Caco-2 (cell line): ENCODE measurements around the gene PRKAR1B. TPM values are rescaled to one million over a fixed set of nuclear protein-coding genes. Genes with fewer than 3 reads are reported as not detected.
"Not testable (repeated sequence)": the region's sequence is repeated elsewhere in the genome, so short reads cannot be mapped to it uniquely, and the experiment has no call there.

Source experiments
- BruUV-seq: library from RNA; stranded (reverse); fragments of 400-500 nt; replicated peaks from 2 replicates; lab custom pipeline; 2021; lab: Mats Ljungman, UMichigan
- CTCF ChIA-PET: fragments of 300-600 bp; sonication (Branson Sonifier 250); formaldehyde crosslinking; loops from one replicate; lab custom pipeline; 2022; ENCODE audit warnings: antibody characterized with exemption; lab: Charles Lee
- POLR2A ChIA-PET: fragments of 300-600 bp; sonication (Branson Sonifier 250); formaldehyde crosslinking; loops from one replicate; lab custom pipeline; 2022; ENCODE audit warnings: antibody characterized with exemption; lab: Charles Lee
- DNase-seq, 2 experiments: peaks; one replicate each; pipeline versions ENCODE4 v3.0.0 to v3.0.0-alpha.2; 2020 to 2022
- H3K27me3 ChIP-seq: replicated peaks from 2 replicates; pipeline ENCODE4 v1.6.0; 2011; ENCODE audit warnings: low read length; ENCODE audit not compliant: control insufficient read depth, insufficient read depth
- H3K36me3 ChIP-seq: 2 replicates; pipeline ENCODE4 v1.5.1; 2011; ENCODE audit warnings: low read length; ENCODE audit not compliant: control insufficient read depth, insufficient read depth
- H3K4me1 ChIP-seq: fragments of 250-450 bp; sonication (Bioruptor Pico); 2 replicates; pipeline ENCODE4 v1.5.1; 2020; ENCODE audit warnings: mild to moderate bottlenecking
- H3K4me3 ChIP-seq: 2 replicates; pipeline ENCODE4 v1.5.1; 2011; ENCODE audit warnings: low read depth, mild to moderate bottlenecking, control low read depth, low read length
- H3K9me3 ChIP-seq: fragments of 250-450 bp; sonication (Bioruptor Pico); 2 replicates; pipeline ENCODE4 v1.5.1; 2020; ENCODE audit warnings: mild to moderate bottlenecking, moderate library complexity
- H3K27ac Mint-ChIP-seq: one replicate; pipeline ENCODE4 v1.8.0; 2022; ENCODE audit warnings: mixed read lengths; ENCODE audit not compliant: unreplicated experiment
- H3K27me3 Mint-ChIP-seq: one replicate; pipeline ENCODE4 v1.8.0; 2022; ENCODE audit warnings: mixed read lengths; ENCODE audit not compliant: insufficient read depth, unreplicated experiment
- H3K36me3 Mint-ChIP-seq: one replicate; pipeline ENCODE4 v1.8.0; 2022; ENCODE audit warnings: mild to moderate bottlenecking, mixed read lengths; ENCODE audit not compliant: insufficient read depth, unreplicated experiment
- H3K4me1 Mint-ChIP-seq: one replicate; pipeline ENCODE4 v1.8.0; 2022; ENCODE audit warnings: low read depth, mixed read lengths; ENCODE audit not compliant: unreplicated experiment
- H3K4me3 Mint-ChIP-seq: one replicate; pipeline ENCODE4 v1.8.0; 2022; ENCODE audit warnings: mild to moderate bottlenecking, moderate library complexity, mixed read lengths; ENCODE audit not compliant: unreplicated experiment
- H3K9me3 Mint-ChIP-seq: one replicate; pipeline ENCODE4 v1.8.0; 2022; ENCODE audit warnings: mixed read lengths; ENCODE audit not compliant: unreplicated experiment
- CTCF ChIP-seq, 2 experiments: fragments of 200-600 bp in 1 of 2; IDR thresholded peaks; 1 replicate in 1 of 2; 2 replicates in 1 of 2; pipeline versions ENCODE4 v1.5.1 to v1.8.0; 2011 to 2022; ENCODE audit warnings: antibody characterized with exemption in 1 of 2, control low read depth in 1 of 2, inconsistent platforms in 1 of 2, low read depth in 1 of 2, low read length in 1 of 2, mild to moderate bottlenecking in 1 of 2, moderate library complexity in 1 of 2; ENCODE audit not compliant: insufficient read depth in 1 of 2, severe bottlenecking in 1 of 2, unreplicated experiment in 1 of 2
- intact Hi-C: fragments of 100-400 bp; cut with micrococcal nuclease; formaldehyde crosslinking; loops from one replicate; pipeline ENCODE4 v1.10.0; 2022; ENCODE audit not compliant: unreplicated experiment
- total RNA-seq: library from RNA; stranded (reverse); gene quantifications from 2 replicates; pipeline ENCODE4 v1.2.3, GENCODE V29; 2022

Gene PRKAR1B
- total RNA-seq, 1 experiment from 2014 or later = 56.6 TPM

GRCh38 chr7:653829-654764 is 73.0 kb downstream of the PRKAR1B start:
- no peak for TF ChIP-seq CTCF (IDR thresholded peaks at IDR 0.05; ENCODE audit: insufficient read depth in 1 of 2, low read depth in 1 of 2, low read length in 1 of 2, severe bottlenecking in 1 of 2, unreplicated experiment in 1 of 2)
- Histone ChIP-seq H3K9me3 (peaks cover 25% of the 10 kb centered on the region), H3K36me3 (no peaks in the 10 kb centered on the region), H3K27me3 (no peaks in the 10 kb centered on the region), H3K4me3 (no peak overlapping the region), H3K4me1 (no peaks in the 10 kb centered on the region)
- Mint-ChIP-seq H3K27ac (no peak overlapping the region), H3K4me1 (no peaks in the 10 kb centered on the region), H3K27me3 (no peaks in the 10 kb centered on the region), H3K9me3 (no peaks in the 10 kb centered on the region), H3K4me3 (no peak overlapping the region), H3K36me3 (no peaks in the 10 kb centered on the region)
- DNase-seq = no peak
- intact Hi-C loops = no loop called here
- no TSS peak for BruUV-seq
- CTCF ChIA-PET = no interaction called here
- POLR2A ChIA-PET = no interaction called here

- no peak for TF ChIP-seq CTCF (IDR thresholded peaks at IDR 0.05; ENCODE audit: insufficient read depth in 1 of 2, low read depth in 1 of 2, low read length in 1 of 2, severe bottlenecking in 1 of 2, unreplicated experiment in 1 of 2)
- Mint-ChIP-seq H3K36me3 (no peaks in the 10 kb centered on the region), H3K27ac (no peak overlapping the region), H3K27me3 (no peaks in the 10 kb centered on the region), H3K9me3 (no peaks in the 10 kb centered on the region), H3K4me1 (no peaks in the 10 kb centered on the region), H3K4me3 (no peak overlapping the region)
- no peak for DNase-seq
- POLR2A ChIA-PET = no interaction called here
- intact Hi-C loops = no loop called here
- Histone ChIP-seq H3K4me1 (no peaks in the 10 kb centered on the region), H3K27me3 (no peaks in the 10 kb centered on the region), H3K36me3 (no peaks in the 10 kb centered on the region), H3K9me3 (peaks cover 25% of the 10 kb centered on the region), H3K4me3 (no peak overlapping the region)
- BruUV-seq = no TSS peak
- CTCF ChIA-PET = no interaction called here
These were observed 74.2 kb downstream of the PRKAR1B start for GRCh38 chr7:652881-653280.

GRCh38 chr7:652167-652566 is 74.9 kb downstream of the PRKAR1B start:
- H3K27me3 ChIP-seq, H3K27me3 Mint-ChIP-seq, H3K4me3 Mint-ChIP-seq, BruUV-seq, H3K9me3 Mint-ChIP-seq, H3K36me3 ChIP-seq, H3K4me1 Mint-ChIP-seq, intact Hi-C loops, H3K4me1 ChIP-seq, H3K4me3 ChIP-seq, H3K36me3 Mint-ChIP-seq, POLR2A ChIA-PET, CTCF ChIA-PET, H3K27ac Mint-ChIP-seq, DNase-seq: not testable (repeated sequence)
- H3K9me3 ChIP-seq = peaks cover 25% of the 10 kb centered on the region
